Measurements from ENCODE around the gene SELENOT.
"Not testable (repeated sequence)": the region's sequence is repeated elsewhere in the genome, so short reads cannot be mapped to it uniquely, and the experiment has no call there.

The SELENOT gene

GRCh38 chr3:150605998-150606641 lies 3.0 kb downstream of the SELENOT start:
- no peak overlapping the region for H3K4me3 ChIP-seq (ENCODE audit: low read depth, low read length)
- no peak for DNase-seq (ENCODE audit: low read depth)

- no peak for DNase-seq (ENCODE audit: low read depth)
- no peak overlapping the region for H3K4me3 ChIP-seq (ENCODE audit: low read depth, low read length)
These were observed 4.3 kb downstream of the SELENOT start for GRCh38 chr3:150607267-150608065.

GRCh38 chr3:150609988-150610387 lies 6.9 kb downstream of the SELENOT start:
- H3K4me3 ChIP-seq (ENCODE audit: low read depth, low read length) = no peak overlapping the region
- DNase-seq (ENCODE audit: low read depth) = no peak

GRCh38 chr3:150610785-150611184 lies 7.7 kb downstream of the SELENOT start:
- DNase-seq (ENCODE audit: low read depth) = no peak
- H3K4me3 ChIP-seq (ENCODE audit: low read depth, low read length) = no peak overlapping the region

GRCh38 chr3:150611666-150612065 lies 8.5 kb downstream of the SELENOT start:
- H3K4me3 ChIP-seq (ENCODE audit: low read depth, low read length) = no peak overlapping the region
- DNase-seq (ENCODE audit: low read depth) = no peak

GRCh38 chr3:150612494-150612893 lies 9.4 kb downstream of the SELENOT start:
- DNase-seq (ENCODE audit: low read depth) = no peak
- H3K4me3 ChIP-seq (ENCODE audit: low read depth, low read length) = no peak overlapping the region

- H3K4me3 ChIP-seq (ENCODE audit: low read depth, low read length) = no peak overlapping the region
- DNase-seq (ENCODE audit: low read depth) = no peak
These were observed 9.9 kb downstream of the SELENOT start for GRCh38 chr3:150613034-150613433.

- DNase-seq (ENCODE audit: low read depth) = no peak
These were observed 10.8 kb downstream of the SELENOT start for GRCh38 chr3:150613709-150614480.

GRCh38 chr3:150620002-150620689 lies 17.0 kb downstream of the SELENOT start:
- H3K4me3 ChIP-seq (ENCODE audit: low read depth, low read length) = no peak overlapping the region
- DNase-seq (ENCODE audit: low read depth) = no peak

More at GRCh38 chr3:150613709-150614480, 10.8 kb downstream of the SELENOT start:
- H3K4me3 ChIP-seq (ENCODE audit: low read depth, low read length) = no peak overlapping the region

- not testable (repeated sequence) for DNase-seq (ENCODE audit: low read depth); H3K4me3 ChIP-seq (ENCODE audit: low read depth, low read length)
These were observed 19.8 kb downstream of the SELENOT start for GRCh38 chr3:150622955-150623354.

GRCh38 chr3:150623945-150624344 lies 20.8 kb downstream of the SELENOT start:
- no peak overlapping the region for H3K4me3 ChIP-seq (ENCODE audit: low read depth, low read length)
- no peak for DNase-seq (ENCODE audit: low read depth)

GRCh38 chr3:150626148-150626930 lies 23.2 kb downstream of the SELENOT start:
- no peak for DNase-seq (ENCODE audit: low read depth)
- no peak overlapping the region for H3K4me3 ChIP-seq (ENCODE audit: low read depth, low read length)

GRCh38 chr3:150627557-150627956 lies 24.4 kb downstream of the SELENOT start:
- no peak overlapping the region for H3K4me3 ChIP-seq (ENCODE audit: low read depth, low read length)
- no peak for DNase-seq (ENCODE audit: low read depth)

- no peak for DNase-seq (ENCODE audit: low read depth)
- H3K4me3 ChIP-seq (ENCODE audit: low read depth, low read length) = no peak overlapping the region
These were observed 28.5 kb downstream of the SELENOT start for GRCh38 chr3:150631515-150632221.

GRCh38 chr3:150635076-150635475 lies 32.0 kb downstream of the SELENOT start:
- H3K4me3 ChIP-seq (ENCODE audit: low read depth, low read length) = no peak overlapping the region
- no peak for DNase-seq (ENCODE audit: low read depth)

- H3K4me3 ChIP-seq (ENCODE audit: low read depth, low read length) = no peak overlapping the region
- no peak for DNase-seq (ENCODE audit: low read depth)
These were observed 32.4 kb downstream of the SELENOT start for GRCh38 chr3:150635526-150635925.

GRCh38 chr3:150636258-150636657 lies 33.1 kb downstream of the SELENOT start:
- no peak overlapping the region for H3K4me3 ChIP-seq (ENCODE audit: low read depth, low read length)
- DNase-seq (ENCODE audit: low read depth) = no peak

- no peak overlapping the region for H3K4me3 ChIP-seq (ENCODE audit: low read depth, low read length)
- no peak for DNase-seq (ENCODE audit: low read depth)
These were observed 36.1 kb downstream of the SELENOT start for GRCh38 chr3:150639262-150639661.
